Measurements from ENCODE around the gene JADE1.

JADE1 gene

GRCh38 chr4:128809477-128810330, at the start of gene JADE1:
Gene JADE1 (plus strand): TSS chr4:128809700. CDS start chr4:128831759, 22,059 bp downstream.
- DNase-seq (ENCODE audit: low spot score) = peak; percentile 96

- DNase-seq (ENCODE audit: low spot score) = no peak
Measured at GRCh38 chr4:128766781-128767180, 42.7 kb upstream of the JADE1 start.

GRCh38 chr4:128768373-128768996, 41.0 kb upstream of the JADE1 start:
- DNase-seq (ENCODE audit: low spot score) = no peak

GRCh38 chr4:128769011-128769410, 40.5 kb upstream of the JADE1 start:
- DNase-seq (ENCODE audit: low spot score) = no peak

- DNase-seq (ENCODE audit: low spot score) = no peak
Measured at GRCh38 chr4:128770807-128771206, 38.7 kb upstream of the JADE1 start.

- no peak for DNase-seq (ENCODE audit: low spot score)
Measured at GRCh38 chr4:128775477-128775876, 34.0 kb upstream of the JADE1 start.

GRCh38 chr4:128775916-128776315, 33.6 kb upstream of the JADE1 start:
- DNase-seq (ENCODE audit: low spot score) = no peak

GRCh38 chr4:128776794-128777216, 32.7 kb upstream of the JADE1 start:
- DNase-seq (ENCODE audit: low spot score) = no peak

- no peak for DNase-seq (ENCODE audit: low spot score)
Measured at GRCh38 chr4:128780688-128781087, 28.8 kb upstream of the JADE1 start.

GRCh38 chr4:128782076-128782715, 27.3 kb upstream of the JADE1 start:
- DNase-seq (ENCODE audit: low spot score) = peak; percentile 46

- no peak for DNase-seq (ENCODE audit: low spot score)
Measured at GRCh38 chr4:128782875-128783614, 26.5 kb upstream of the JADE1 start.

- DNase-seq (ENCODE audit: low spot score) = no peak
Measured at GRCh38 chr4:128787509-128788311, 21.8 kb upstream of the JADE1 start.

GRCh38 chr4:128793859-128794672, 15.4 kb upstream of the JADE1 start:
- no peak for DNase-seq (ENCODE audit: low spot score)

- no peak for DNase-seq (ENCODE audit: low spot score)
Measured at GRCh38 chr4:128796934-128797333, 12.6 kb upstream of the JADE1 start.

- no peak for DNase-seq (ENCODE audit: low spot score)
Measured at GRCh38 chr4:128800284-128800683, 9.2 kb upstream of the JADE1 start.

GRCh38 chr4:128800701-128801284, 8.7 kb upstream of the JADE1 start:
- DNase-seq (ENCODE audit: low spot score) = no peak

GRCh38 chr4:128802680-128803628, 6.5 kb upstream of the JADE1 start:
- no peak for DNase-seq (ENCODE audit: low spot score)

- no peak for DNase-seq (ENCODE audit: low spot score)
Measured at GRCh38 chr4:128803783-128804182, 5.7 kb upstream of the JADE1 start.

GRCh38 chr4:128810331-128810870, 901 bp downstream of the JADE1 start:
- peak; percentile 42 for DNase-seq (ENCODE audit: low spot score)

All from pons (tissue), 1 donor.